Stimulated activated CD4-positive, alpha-beta T cell treated with anti-CD3 and anti-CD28 coated beads, Interleukin-1b, Interleukin-23, amount 100 ng/mL, for 4 hours (primary cell): Measurements from ENCODE around the gene PTPN3.
"Not testable (repeated sequence)": the region's sequence is repeated elsewhere in the genome, so short reads cannot be mapped to it uniquely, and the experiment has no call there.

Source experiments
- DNase-seq, 2 donors: peaks; one replicate each; pipeline ENCODE4 v3.0.0-alpha.2; 2020; ENCODE audit warnings: low read depth in 2 of 2

Gene PTPN3, protein sequence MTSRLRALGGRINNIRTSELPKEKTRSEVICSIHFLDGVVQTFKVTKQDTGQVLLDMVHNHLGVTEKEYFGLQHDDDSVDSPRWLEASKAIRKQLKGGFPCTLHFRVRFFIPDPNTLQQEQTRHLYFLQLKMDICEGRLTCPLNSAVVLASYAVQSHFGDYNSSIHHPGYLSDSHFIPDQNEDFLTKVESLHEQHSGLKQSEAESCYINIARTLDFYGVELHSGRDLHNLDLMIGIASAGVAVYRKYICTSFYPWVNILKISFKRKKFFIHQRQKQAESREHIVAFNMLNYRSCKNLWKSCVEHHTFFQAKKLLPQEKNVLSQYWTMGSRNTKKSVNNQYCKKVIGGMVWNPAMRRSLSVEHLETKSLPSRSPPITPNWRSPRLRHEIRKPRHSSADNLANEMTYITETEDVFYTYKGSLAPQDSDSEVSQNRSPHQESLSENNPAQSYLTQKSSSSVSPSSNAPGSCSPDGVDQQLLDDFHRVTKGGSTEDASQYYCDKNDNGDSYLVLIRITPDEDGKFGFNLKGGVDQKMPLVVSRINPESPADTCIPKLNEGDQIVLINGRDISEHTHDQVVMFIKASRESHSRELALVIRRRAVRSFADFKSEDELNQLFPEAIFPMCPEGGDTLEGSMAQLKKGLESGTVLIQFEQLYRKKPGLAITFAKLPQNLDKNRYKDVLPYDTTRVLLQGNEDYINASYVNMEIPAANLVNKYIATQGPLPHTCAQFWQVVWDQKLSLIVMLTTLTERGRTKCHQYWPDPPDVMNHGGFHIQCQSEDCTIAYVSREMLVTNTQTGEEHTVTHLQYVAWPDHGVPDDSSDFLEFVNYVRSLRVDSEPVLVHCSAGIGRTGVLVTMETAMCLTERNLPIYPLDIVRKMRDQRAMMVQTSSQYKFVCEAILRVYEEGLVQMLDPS

GRCh38 chr9:109498195-109499092 is at the start of gene PTPN3:
Gene PTPN3, minus strand, starts transcription at chr9:109498307. Its CDS starts 34,873 bp downstream, at chr9:109463434.
- no peak for DNase-seq

GRCh38 chr9:109544954-109545353 is 46.8 kb upstream of the PTPN3 start:
- DNase-seq, result not testable (repeated sequence)

DNA sequence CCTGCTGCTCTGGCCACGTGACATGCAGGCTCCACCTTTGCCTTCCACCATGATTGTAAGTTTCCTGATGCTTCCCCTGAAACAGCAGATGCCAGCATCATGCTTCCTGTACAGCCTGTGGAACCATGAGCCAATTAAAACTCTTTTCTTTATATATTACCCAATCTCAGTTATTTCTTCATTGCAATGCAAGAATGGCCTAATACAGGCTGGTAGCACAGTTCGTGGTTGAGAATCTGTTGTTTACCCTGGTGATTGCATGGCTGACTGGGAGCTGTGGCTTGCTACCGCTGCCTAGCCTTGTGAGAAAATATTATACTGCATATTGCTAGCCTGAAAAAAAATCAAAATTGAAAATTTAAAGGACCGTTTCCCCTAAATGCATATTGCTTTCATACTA is 44.8 kb upstream of the PTPN3 start:
- DNase-seq, result no peak

DNA sequence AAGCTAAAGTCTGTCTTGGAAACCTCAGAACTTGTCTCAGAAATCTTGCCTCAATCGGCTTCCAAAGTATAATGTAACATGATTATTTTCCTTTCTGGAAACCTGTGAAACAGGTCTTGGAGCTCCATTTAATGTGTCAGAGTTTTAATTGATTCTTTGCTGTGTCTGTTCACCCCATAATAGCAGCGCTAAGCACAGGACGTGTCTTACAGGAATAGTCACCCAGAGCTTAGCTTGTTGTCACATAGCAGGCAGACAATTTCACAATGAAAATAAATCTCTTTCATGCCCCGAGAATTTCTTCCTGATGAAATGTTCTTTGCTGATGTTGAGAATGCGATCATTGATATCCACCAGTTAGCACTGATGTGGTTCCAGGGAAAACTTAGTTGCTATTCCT is 40.2 kb upstream of the PTPN3 start:
- no peak for DNase-seq

- no peak for DNase-seq
Observed at GRCh38 chr9:109537288-109537687, 39.2 kb upstream of the PTPN3 start.

GRCh38 chr9:109536859-109537258 is 38.8 kb upstream of the PTPN3 start:
- DNase-seq, result no peak

- no peak for DNase-seq
Observed at GRCh38 chr9:109535365-109535764, 37.3 kb upstream of the PTPN3 start.

DNA sequence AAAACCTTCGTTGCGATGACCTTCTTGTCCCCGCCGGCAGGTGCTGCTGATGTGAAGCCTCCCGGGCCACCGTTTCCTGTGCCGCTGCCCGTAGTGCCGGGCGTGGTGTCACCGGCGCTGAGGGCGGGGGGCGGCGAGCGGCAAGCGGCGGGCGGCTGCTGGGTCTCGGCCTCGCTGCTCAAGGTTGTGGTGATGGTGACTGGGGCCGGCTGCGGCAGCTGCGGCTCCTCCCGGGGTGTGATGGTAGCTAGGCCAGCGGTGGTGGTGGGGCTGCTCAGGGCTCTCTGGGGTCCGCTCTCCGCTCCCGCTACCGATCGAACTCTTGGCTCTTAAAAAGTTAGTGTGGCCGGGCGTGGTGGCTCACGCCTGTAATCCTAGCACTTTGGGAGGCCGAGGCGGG is 36.0 kb upstream of the PTPN3 start:
- DNase-seq, result no peak

- not testable (repeated sequence) for DNase-seq
Observed at GRCh38 chr9:109532652-109533051, 34.5 kb upstream of the PTPN3 start.

- no peak for DNase-seq
Observed at GRCh38 chr9:109522106-109522505, 24.0 kb upstream of the PTPN3 start.

GRCh38 chr9:109520475-109521132 is 22.5 kb upstream of the PTPN3 start:
- DNase-seq, result peak in 1 of 2 donors; percentile 3

GRCh38 chr9:109519366-109519765 is 21.3 kb upstream of the PTPN3 start:
- no peak for DNase-seq

DNA sequence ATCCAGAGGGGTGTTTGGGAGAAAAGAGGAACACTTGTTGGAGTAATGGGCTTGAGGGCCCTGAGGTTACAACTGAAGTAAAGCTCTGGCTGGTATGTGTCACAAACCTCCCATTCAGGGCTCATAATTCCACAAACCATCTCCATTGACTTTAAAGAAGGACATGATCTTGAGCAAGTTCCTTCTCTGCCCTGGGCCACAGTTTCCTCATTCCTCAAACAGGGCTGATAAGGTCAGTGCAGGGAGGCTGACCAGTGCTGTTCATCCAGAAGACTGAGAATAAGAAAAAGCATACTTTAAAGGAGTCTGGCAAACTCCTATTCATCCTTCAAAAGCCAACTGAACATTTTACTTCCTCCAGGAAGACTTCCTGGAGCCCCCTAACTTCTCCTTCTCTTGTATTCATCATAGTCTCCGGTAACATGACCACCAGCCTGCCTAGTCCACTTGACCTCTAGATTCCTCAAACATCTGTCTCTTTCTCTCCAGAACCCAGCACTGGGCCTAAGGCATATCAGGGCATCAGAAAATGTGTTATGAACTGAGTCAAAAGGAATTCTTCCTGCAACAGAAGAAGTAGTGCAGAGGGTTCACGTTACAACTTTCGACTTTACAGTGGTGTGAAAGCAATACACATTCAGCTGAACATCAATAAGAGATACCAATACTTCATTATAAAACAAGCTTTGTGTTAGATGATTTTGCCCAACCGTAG is 20.7 kb upstream of the PTPN3 start:
- no peak for DNase-seq

GRCh38 chr9:109517901-109518377 is 19.8 kb upstream of the PTPN3 start:
- no peak for DNase-seq

- no peak for DNase-seq
Observed at GRCh38 chr9:109513871-109514270, 15.8 kb upstream of the PTPN3 start.

- no peak for DNase-seq
Observed at GRCh38 chr9:109512170-109512756, 14.2 kb upstream of the PTPN3 start.

DNA sequence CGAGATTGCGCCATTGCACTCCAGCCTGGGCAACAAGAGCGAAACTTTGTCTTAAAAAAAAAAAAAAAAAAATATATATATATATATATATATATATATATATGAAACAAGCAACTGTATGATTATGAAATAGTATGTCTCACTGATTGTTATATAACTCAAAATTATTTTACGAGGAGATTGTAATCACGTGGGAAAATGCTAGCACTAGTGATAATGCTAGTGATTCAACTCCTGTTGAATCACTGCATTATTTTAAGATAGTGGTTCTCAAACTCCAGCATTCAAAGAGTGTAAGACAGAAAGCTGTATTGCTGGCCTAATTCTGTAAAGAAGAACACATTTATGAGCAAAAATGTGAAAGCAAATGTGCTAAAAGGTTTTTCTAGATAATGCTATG is 12.4 kb upstream of the PTPN3 start:
- DNase-seq, result no peak

- DNase-seq, result not testable (repeated sequence)
Observed at GRCh38 chr9:109510042-109510441, 11.9 kb upstream of the PTPN3 start.

DNA sequence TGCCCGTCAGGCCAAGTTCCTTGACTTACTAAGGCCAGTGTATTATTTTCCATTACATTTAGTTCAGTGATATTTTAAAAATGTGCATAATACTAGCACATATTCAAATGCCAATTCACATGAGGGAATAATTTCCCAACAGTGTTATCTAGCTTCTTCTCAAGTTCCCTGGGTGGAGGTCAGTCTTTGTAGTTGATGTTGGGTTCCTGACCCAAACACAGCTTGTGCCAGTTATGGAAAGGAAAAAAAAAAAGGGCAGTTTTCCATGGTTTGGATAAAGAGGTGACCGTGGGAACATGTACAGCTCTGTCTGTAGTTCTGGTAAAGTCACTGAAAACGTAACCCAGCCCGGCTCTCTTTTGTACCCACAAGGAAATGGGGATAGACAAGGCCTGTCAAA is 11.5 kb upstream of the PTPN3 start:
- no peak for DNase-seq

GRCh38 chr9:109507421-109507838 is 9.3 kb upstream of the PTPN3 start:
- no peak for DNase-seq
